Lung (tissue), 12 donors: ENCODE measurements around the gene KIN. TPM values are rescaled to one million over a fixed set of nuclear protein-coding genes. Genes with fewer than 3 reads are reported as not detected.

ENCODE experiments used
- ATAC-seq: fragments of 200-7000 bp; cut with Tn5 transposase; one replicate; pipeline ENCODE4 v1.9.1; 2020; ENCODE audit warnings: moderate number of reproducible peaks; ENCODE audit not compliant: insufficient read depth, low FRiP score
- DNase-seq, 3 donors: peaks; one replicate each; pipeline ENCODE4 v3.0.0-alpha.2; 2013 to 2017
- H3K27ac ChIP-seq, 2 donors: one replicate each; pipeline ENCODE4 v1.5.1; 2013; ENCODE audit warnings: mild to moderate bottlenecking in 2 of 2, moderate library complexity in 2 of 2, control low read depth in 1 of 2, inconsistent platforms in 1 of 2, low read depth in 1 of 2, low read length in 1 of 2
- H3K27me3 ChIP-seq, 3 donors: one replicate each; pipeline ENCODE4 v1.5.1; 2013; ENCODE audit warnings: low read length in 2 of 3; ENCODE audit not compliant: control insufficient read depth in 3 of 3, insufficient read depth in 3 of 3
- H3K36me3 ChIP-seq, 4 donors: one replicate each; pipeline ENCODE4 v1.5.1; 2013; ENCODE audit warnings: low read length in 4 of 4, mild to moderate bottlenecking in 1 of 4, moderate library complexity in 1 of 4; ENCODE audit not compliant: control insufficient read depth in 4 of 4, insufficient read depth in 4 of 4
- H3K4me1 ChIP-seq, 5 donors: one replicate each; pipeline ENCODE4 v1.5.1; 2013; ENCODE audit warnings: low read length in 5 of 5, mild to moderate bottlenecking in 2 of 5, moderate library complexity in 1 of 5; ENCODE audit not compliant: control insufficient read depth in 5 of 5, insufficient read depth in 5 of 5
- H3K4me3 ChIP-seq: one replicate; pipeline ENCODE4 v1.5.1; 2013; ENCODE audit warnings: mild to moderate bottlenecking, control low read depth, moderate library complexity
- H3K9ac ChIP-seq, 2 donors: one replicate each; pipeline ENCODE4 v1.5.1; 2013; ENCODE audit warnings: low read length in 2 of 2, control low read depth in 1 of 2; ENCODE audit not compliant: insufficient read depth in 1 of 2
- H3K9me3 ChIP-seq, 4 donors: one replicate each; pipeline ENCODE4 v1.5.1; 2013; ENCODE audit warnings: low read length in 3 of 4, mild to moderate bottlenecking in 1 of 4, moderate library complexity in 1 of 4; ENCODE audit not compliant: control insufficient read depth in 4 of 4, insufficient read depth in 3 of 4
- CTCF ChIP-seq: IDR thresholded peaks from 2 replicates; pipeline ENCODE4 v1.5.1; 2012; ENCODE audit warnings: mild to moderate bottlenecking; ENCODE audit errors: control extremely low read depth, extremely low read depth
- WGBS, 2 donors: extraction: QIAGEN DNeasy Blood & Tissue Kit; methylation state at CpG; one replicate each; pipeline ENCODE4 v1.1.7; 2013; 5-methylcytosine and 5-hydroxymethylcytosine counted together
- polyA plus RNA-seq, 2 donors: library from polyadenylated mRNA; stranded (reverse); fragments of 200-250 nt; gene quantifications; one replicate each; pipeline ENCODE4 v1.2.1, GENCODE V29; 2013
- total RNA-seq, 2 donors: library from RNA; depleted of rRNA in 1 of 2; stranded (reverse); fragments of >200 nt in 1 of 2; gene quantifications; one replicate each; pipeline ENCODE4 v1.2.1, GENCODE V29; 2014 to 2021
- donor health status: control.
- donor health status: control.
- donor health status: Bipolar disorder and iron deficiency.
- donor health status: healthy.
- donor health status: DM: yes; HTN: yes; CAD: no.

The KIN gene
- total and polyA plus RNA-seq, 4 donors = 6.0 to 15.9 (median 9.8) TPM

GRCh38 chr10:7722927-7723529 lies 64.8 kb downstream of the KIN start:
- H3K27ac ChIP-seq = no peak overlapping the region
- H3K27me3 ChIP-seq = peaks cover 0 to 11% (median 0%) of the 10 kb centered on the region in 3 donors
- DNase-seq = no peak
- WGBS, 2 donors = 78 to 93% methylated on average over 18 of the region's 18 CpGs
- no peaks in the 10 kb centered on the region for H3K36me3 ChIP-seq
- H3K9ac ChIP-seq = no peak overlapping the region
- H3K9me3 ChIP-seq = no peaks in the 10 kb centered on the region
- H3K4me1 ChIP-seq = no peaks in the 10 kb centered on the region
- H3K4me3 ChIP-seq = no peak overlapping the region
- ATAC-seq = no peak
- TF ChIP-seq CTCF = no peak

GRCh38 chr10:7720478-7720877 lies 67.3 kb downstream of the KIN start:
- TF ChIP-seq CTCF = no peak
- Histone ChIP-seq H3K4me1 (no peaks in the 10 kb centered on the region), H3K36me3 (no peaks in the 10 kb centered on the region), H3K9me3 (no peaks in the 10 kb centered on the region), H3K27ac (no peak overlapping the region), H3K9ac (no peak overlapping the region), H3K4me3 (no peak overlapping the region), H3K27me3 (peaks cover 0 to 3% (median 0%) of the 10 kb centered on the region in 3 donors)
- DNase-seq (no peak), ATAC-seq (no peak)
- 79 to 83% methylated on average over 10 of the region's 10 CpGs for WGBS, 2 donors

- H3K9ac ChIP-seq = no peak overlapping the region
- H3K9me3 ChIP-seq = no peaks in the 10 kb centered on the region
- no peak for TF ChIP-seq CTCF
- no peak for DNase-seq
- H3K4me3 ChIP-seq = no peak overlapping the region
- no peak for ATAC-seq
- no peak overlapping the region for H3K27ac ChIP-seq
- no peaks in the 10 kb centered on the region for H3K36me3 ChIP-seq
- H3K27me3 ChIP-seq = peaks cover 0 to 3% (median 0%) of the 10 kb centered on the region in 3 donors
- WGBS, 2 donors = 84 to 91% methylated on average over 4 of the region's 4 CpGs
- no peaks in the 10 kb centered on the region for H3K4me1 ChIP-seq
These were observed 69.1 kb downstream of the KIN start for GRCh38 chr10:7718685-7719084.

GRCh38 chr10:7717767-7718166 lies 70.0 kb downstream of the KIN start:
- no peaks in the 10 kb centered on the region for H3K4me1 ChIP-seq
- TF ChIP-seq CTCF = no peak
- peaks cover 0 to 2% (median 0%) of the 10 kb centered on the region in 3 donors for H3K27me3 ChIP-seq
- no peak overlapping the region for H3K9ac ChIP-seq
- 69 to 73% methylated on average over 5 of the region's 5 CpGs for WGBS, 2 donors
- no peaks in the 10 kb centered on the region for H3K36me3 ChIP-seq
- H3K9me3 ChIP-seq = no peaks in the 10 kb centered on the region
- ATAC-seq (no peak), DNase-seq (no peak)
- H3K4me3 ChIP-seq = no peak overlapping the region
- H3K27ac ChIP-seq = no peak overlapping the region
